HCT116 (cell line): Measurements from ENCODE around the gene HLA-DMA. TPM values are rescaled to one million over a fixed set of nuclear protein-coding genes. Genes with fewer than 3 reads are reported as not detected.

Experiments
- ATAC-seq: fragments of 200-7000 bp; cut with Tn5 transposase; 2 replicates; pipeline ENCODE4 v1.9.1; 2020; ENCODE audit warnings: mild to moderate bottlenecking, moderate library complexity
- BruUV-seq: library from RNA; stranded (reverse); fragments of 400-500 nt; replicated peaks from 2 replicates; lab custom pipeline; 2021; lab: Mats Ljungman, UMichigan
- CTCF ChIA-PET: fragments of 300-600 bp; sonication (Branson Sonifier 250); formaldehyde crosslinking; loops from one replicate; lab custom pipeline; 2021; ENCODE audit warnings: antibody characterized with exemption; lab: Charles Lee
- POLR2A ChIA-PET: fragments of 300-600, 350-600 bp; sonication (Branson Sonifier 250); formaldehyde crosslinking; loops from one replicate; lab custom pipeline; 2021; ENCODE audit warnings: antibody characterized with exemption; lab: Charles Lee
- RAD21 ChIA-PET, 2 experiments: fragments of 300-600 bp; sonication (Branson Sonifier 250); formaldehyde crosslinking; loops; one replicate each; lab custom pipeline; 2023; ENCODE audit warnings: low total read pairs in 2 of 2; ENCODE audit not compliant: uncharacterized antibody in 2 of 2, unreplicated experiment in 2 of 2, low non-redundant PET in 1 of 2; lab: Charles Lee
- DNase-seq: peaks from one replicate; pipeline ENCODE4 v3.0.0-alpha.2; 2010; ENCODE audit warnings: low read depth, low spot score
- H2AFZ ChIP-seq: fragments of 200-600 bp; shearing (Covaris generic), sonication (generic); 2 replicates; pipeline ENCODE4 v1.6.1; 2017; ENCODE audit warnings: low read depth, mixed run types, mixed read lengths, antibody characterized with exemption, low read length; ENCODE audit not compliant: poor library complexity, severe bottlenecking
- H3K27ac ChIP-seq: 2 replicates; pipeline ENCODE4 v1.5.1; 2012; ENCODE audit warnings: low read depth, low read length
- H3K27me3 ChIP-seq: fragments of 200-600 bp; sonication (generic); 2 replicates; pipeline ENCODE4 v1.6.1; 2016; ENCODE audit warnings: mixed run types, low read length, mixed read lengths; ENCODE audit not compliant: insufficient read depth
- H3K36me3 ChIP-seq, 2 experiments: fragments of 200-500 bp in 1 of 2; fragments of 200-600 bp in 1 of 2; sonication (Bioruptor generic) in 1 of 2; sonication (generic) in 1 of 2; 2 replicates each; pipeline versions ENCODE4 v1.5.1 to v1.6.1; 2014 to 2016; ENCODE audit warnings: low read length in 2 of 2, inconsistent platforms in 1 of 2, mixed read lengths in 1 of 2, mixed run types in 1 of 2; ENCODE audit not compliant: insufficient read depth in 2 of 2, control insufficient read depth in 1 of 2
- H3K4me1 ChIP-seq, 2 experiments: fragments of 200-600 bp in 1 of 2; sonication (generic) in 1 of 2; 2 replicates each; pipeline versions ENCODE4 v1.5.1 to v1.6.1; 2012 to 2017; ENCODE audit warnings: low read length in 2 of 2, inconsistent platforms in 1 of 2, mild to moderate bottlenecking in 1 of 2, mixed read lengths in 1 of 2, mixed run types in 1 of 2, moderate library complexity in 1 of 2; ENCODE audit not compliant: insufficient read depth in 2 of 2, control insufficient read depth in 1 of 2
- H3K4me2 ChIP-seq: fragments of 200-600 bp; sonication (generic); 2 replicates; pipeline ENCODE4 v1.6.1; 2017; ENCODE audit warnings: mixed run types, low read length, mixed read lengths
- H3K4me3 ChIP-seq, 2 experiments: fragments of 200-600 bp in 1 of 2; sonication (generic) in 1 of 2; replicated peaks in 1 of 2; 2 replicates each; pipeline ENCODE4 v1.5.1; 2011 to 2016; ENCODE audit warnings: low read length in 2 of 2, control low read depth in 1 of 2, low read depth in 1 of 2, mild to moderate bottlenecking in 1 of 2, mixed read lengths in 1 of 2, mixed run types in 1 of 2
- H3K79me2 ChIP-seq: fragments of 200-600 bp; sonication (generic); 2 replicates; pipeline ENCODE4 v1.6.1; 2017; ENCODE audit warnings: mild to moderate bottlenecking, mixed run types, low read length, moderate library complexity, mixed read lengths; ENCODE audit not compliant: insufficient read depth
- H3K9ac ChIP-seq: fragments of 200-600 bp; sonication (generic); 2 replicates; pipeline ENCODE4 v1.6.1; 2016; ENCODE audit warnings: low read length, mixed read lengths
- H3K9me2 ChIP-seq: fragments of 200-600 bp; sonication (generic), shearing (Covaris generic); 2 replicates; pipeline ENCODE4 v1.6.1; 2017; ENCODE audit warnings: mixed run types, mild to moderate bottlenecking, moderate library complexity; ENCODE audit not compliant: insufficient read depth
- H3K9me3 ChIP-seq, 2 experiments: fragments of 200-500 bp in 1 of 2; fragments of 200-600 bp in 1 of 2; sonication (Bioruptor generic) in 1 of 2; sonication (generic) in 1 of 2; 2 replicates each; pipeline ENCODE4 v1.6.1; 2014 to 2017; ENCODE audit warnings: low read length in 2 of 2, mixed read lengths in 2 of 2, inconsistent platforms in 1 of 2, low read depth in 1 of 2, mild to moderate bottlenecking in 1 of 2, mixed run types in 1 of 2, moderate library complexity in 1 of 2; ENCODE audit not compliant: control insufficient read depth in 1 of 2, insufficient read depth in 1 of 2
- H4K20me1 ChIP-seq: fragments of 200-600 bp; sonication (generic), shearing (Covaris generic); 2 replicates; pipeline ENCODE4 v1.6.1; 2017; ENCODE audit warnings: mixed run types, mild to moderate bottlenecking, moderate library complexity; ENCODE audit not compliant: insufficient read depth
- CBX3 ChIP-seq: IDR thresholded peaks from 2 replicates; pipeline ENCODE4 v1.6.1; 2012; ENCODE audit warnings: low read depth
- CEBPB ChIP-seq: IDR thresholded peaks from 2 replicates; pipeline ENCODE4 v1.6.1; 2012; ENCODE audit warnings: low read depth
- CTCF ChIP-seq, 3 experiments: fragments of 200-600 bp in 1 of 3; sonication (generic) in 1 of 3; IDR thresholded peaks in 2 of 3; conservative IDR thresholded peaks in 1 of 3; 2 replicates each; pipeline ENCODE4 v1.5.1; 2012 to 2017; ENCODE audit warnings: low read depth in 2 of 3, low read length in 2 of 3, antibody characterized with exemption in 1 of 3, borderline replicate concordance in 1 of 3, control low read depth in 1 of 3, mild to moderate bottlenecking in 1 of 3, mixed read lengths in 1 of 3, mixed run types in 1 of 3, moderate library complexity in 1 of 3; ENCODE audit not compliant: insufficient read depth in 1 of 3
- EZH2 ChIP-seq: fragments of 200-600 bp; sonication (generic); IDR thresholded peaks from 2 replicates; pipeline ENCODE4 v1.6.1; 2017; ENCODE audit warnings: antibody characterized with exemption, mixed run types
- POLR2A ChIP-seq: IDR thresholded peaks from 2 replicates; pipeline ENCODE4 v1.7.0; 2011; ENCODE audit warnings: borderline replicate concordance; ENCODE audit not compliant: insufficient read depth, insufficient read length; ENCODE audit errors: extremely low read depth
- POLR2AphosphoS5 ChIP-seq: IDR thresholded peaks from 2 replicates; pipeline ENCODE4 v1.6.1; 2011; ENCODE audit warnings: mild to moderate bottlenecking, low read depth, low read length, moderate library complexity
- RAD21 ChIP-seq: IDR thresholded peaks from 2 replicates; pipeline ENCODE4 v1.6.1; 2012; ENCODE audit warnings: low read depth, mild to moderate bottlenecking
- REST ChIP-seq: IDR thresholded peaks from 2 replicates; pipeline ENCODE4 v1.6.1; 2012; ENCODE audit warnings: low read depth
- SP1 ChIP-seq: IDR thresholded peaks from 2 replicates; pipeline ENCODE4 v1.6.1; 2012; ENCODE audit warnings: low read depth
- intact Hi-C: fragments of 100-400 bp; cut with micrococcal nuclease; formaldehyde crosslinking; loops from 2 replicates; pipeline ENCODE4 v1.10.0; 2022
- total RNA-seq: library from RNA; stranded (reverse); gene quantifications from one replicate; pipeline ENCODE4 v1.2.1, GENCODE V29; 2021; ENCODE audit not compliant: unreplicated experiment

The HLA-DMA gene
- total RNA-seq, 1 experiment from 2014 or later: 12.1 TPM

- CTCF ChIA-PET: interaction anchor here (4.5 kb wide), 1 partner anchor 11 kb away, joined by 33 read pairs; no protein-coding TSS in a partner anchor
- H3K79me2 ChIP-seq: no peaks in the 10 kb centered on the region
- RAD21 ChIA-PET: no interaction called here
- no peaks in the 10 kb centered on the region for H3K9me2 ChIP-seq
- DNase-seq: no peak
- no peaks in the 10 kb centered on the region for H4K20me1 ChIP-seq
- intact Hi-C loops: loop anchor here (5.0 kb wide), 1 partner anchor 108 kb away; the partner anchor contains the start of gene TAP2
- H3K4me3 ChIP-seq: no peak overlapping the region
- H3K27ac ChIP-seq: no peak overlapping the region
- TF ChIP-seq EZH2: no peak
- TF ChIP-seq REST: no peak
- no peak for TF ChIP-seq POLR2A
- no peak for TF ChIP-seq SP1
- TF ChIP-seq POLR2AphosphoS5: no peak
- no peak for TF ChIP-seq CEBPB
- no peak for TF ChIP-seq CBX3
- TF ChIP-seq RAD21: no peak
- TF ChIP-seq CTCF (IDR thresholded peaks at IDR 0.05 in 2 of 3, conservative IDR thresholded peaks at IDR 0.05 in 1 of 3; ENCODE audit: borderline replicate concordance in 1 of 3, insufficient read depth in 1 of 3, low read depth in 2 of 3, low read length in 2 of 3): no peak
- TF ChIP-seq, all 23 proteins: peak for 0
- no peaks in the 10 kb centered on the region for H3K36me3 ChIP-seq
- H3K9me3 ChIP-seq: no peaks in the 10 kb centered on the region
- no TSS peak for BruUV-seq
- no peak overlapping the region for H3K4me2 ChIP-seq
- no peak overlapping the region for H2AFZ ChIP-seq
- H3K27me3 ChIP-seq: no peaks in the 10 kb centered on the region
- peaks cover 4 to 12% of the 10 kb centered on the region in 2 experiments; a peak in 2 of 4 replicates for H3K4me1 ChIP-seq
- no peak overlapping the region for H3K9ac ChIP-seq
- POLR2A ChIA-PET: interaction anchor here (5.1 kb wide), 1 partner anchor 25 kb away, joined by 52 read pairs; the partner anchor contains the start of gene BRD2
- no peak for ATAC-seq
Observed at GRCh38 chr6:32945108-32945760, 7.7 kb downstream of the HLA-DMA start.
